ENCODE data around the gene SLC5A10. TPM values are rescaled to one million over a fixed set of nuclear protein-coding genes. Genes with fewer than 3 reads are reported as not detected.
"Not testable (repeated sequence)": the region's sequence is repeated elsewhere in the genome, so short reads cannot be mapped to it uniquely, and the experiment has no call there.

The SLC5A10 gene
- total and polyA plus RNA-seq, 7 experiments from 2014 or later, result 0.15 to 0.37 (median 0.17) TPM; not detected in 4

DNA sequence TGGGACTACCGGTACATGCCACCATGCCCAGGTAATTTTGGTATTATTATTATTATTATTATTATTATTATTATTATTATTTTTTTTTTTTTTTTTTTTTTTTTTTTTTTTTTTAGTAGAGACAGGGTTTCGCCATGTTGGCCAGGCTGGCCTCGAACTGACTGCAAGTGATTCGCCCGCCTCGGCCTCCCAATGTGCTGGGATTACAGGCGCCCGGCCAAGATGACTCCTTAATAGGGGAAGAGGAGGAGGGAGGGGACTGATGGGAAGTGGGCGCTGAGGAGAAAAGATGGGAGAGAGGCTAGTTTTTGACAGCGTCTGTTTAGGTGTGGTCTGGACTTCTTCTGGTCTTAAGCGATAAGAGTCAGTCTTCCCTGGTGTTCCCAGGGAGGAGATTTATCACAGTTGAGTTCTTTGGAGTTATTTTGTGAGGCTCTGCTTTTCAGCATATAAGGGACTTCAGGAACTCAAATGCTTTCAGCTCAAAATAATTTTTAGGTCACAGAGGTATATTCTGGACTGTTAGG lies 34.4 kb upstream of the SLC5A10 start:
- Histone ChIP-seq H3K4me1 (ENCODE audit: control insufficient read depth in 2 of 2, insufficient read depth in 2 of 2, low read length in 2 of 2) (peaks cover 3 to 26% of the 10 kb centered on the region in 2 donors), H3K9me3 (ENCODE audit: control insufficient read depth in 2 of 3, low read length in 3 of 3) (no peaks in the 10 kb centered on the region), H3K27me3 (ENCODE audit: control insufficient read depth in 2 of 2, insufficient read depth in 2 of 2, low read length in 2 of 2) (no peaks in the 10 kb centered on the region), H3K27ac (ENCODE audit: low read depth, low read length) (no peak overlapping the region), H3K4me3 (ENCODE audit: low read length) (no peak overlapping the region), H3K36me3 (ENCODE audit: control insufficient read depth in 2 of 3, insufficient read depth in 3 of 3, low read length in 3 of 3) (peaks cover 0 to 43% (median 5%) of the 10 kb centered on the region in 3 experiments)
- Mint-ChIP-seq H3K36me3 (peaks cover 5 to 50% (median 40%) of the 10 kb centered on the region in 5 donors), H3K27me3 (no peaks in the 10 kb centered on the region), H3K4me1 (peaks cover 21 to 60% (median 55%) of the 10 kb centered on the region in 7 donors), H3K27ac (peak overlapping the region in 3 of 9 donors; percentile 24 to 84 (median 73)), H3K9me3 (no peaks in the 10 kb centered on the region), H3K4me3 (no peak overlapping the region)
- POLR2A ChIA-PET, result interaction anchor here (0.6 kb wide), 1 partner anchor 99 kb away, joined by 3 read pairs; no protein-coding TSS in a partner anchor
- CTCF ChIA-PET, result no interaction called here
- ATAC-seq (no peak), DNase-seq (no peak)
- intact Hi-C loops (cut with micrococcal nuclease), result no loop called here

DNA sequence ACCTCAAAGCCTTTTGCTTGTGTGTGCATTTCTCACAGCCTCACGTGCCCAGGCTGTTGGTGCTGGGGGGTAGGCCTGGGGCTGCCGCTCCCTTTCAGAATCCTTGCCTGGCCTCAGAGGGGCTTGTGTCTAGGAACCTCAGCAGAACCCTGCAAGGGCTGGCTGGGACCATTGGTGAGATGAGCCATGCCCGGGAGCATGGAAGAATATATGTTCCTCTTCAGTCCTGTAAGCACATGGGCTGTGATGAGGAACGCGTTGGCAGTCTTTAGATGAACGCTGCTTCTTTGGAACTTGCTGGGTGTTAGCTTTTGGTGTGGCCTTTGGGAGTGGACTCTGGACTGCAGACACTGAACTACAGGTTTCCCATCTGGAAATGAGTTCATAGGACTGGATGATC lies 32.0 kb upstream of the SLC5A10 start:
- no peak overlapping the region for H3K27ac ChIP-seq (ENCODE audit: low read depth, low read length)
- H3K4me1 ChIP-seq (ENCODE audit: control insufficient read depth in 2 of 2, insufficient read depth in 2 of 2, low read length in 2 of 2), result peaks cover 3 to 40% of the 10 kb centered on the region in 2 donors
- intact Hi-C loops (cut with micrococcal nuclease), result loop anchor here (2.0 kb wide), 3 partner anchors 19 to 61 kb away; partner anchors contain the start of gene PRPSAP2 (in 1 of the 2)
- H3K4me3 Mint-ChIP-seq, result peak overlapping the region in 8 of 10 donors; percentile 15 to 74 (median 54)
- ATAC-seq (no peak), DNase-seq (no peak)
- no peaks in the 10 kb centered on the region for H3K27me3 Mint-ChIP-seq
- POLR2A ChIA-PET, result no interaction called here
- peaks cover 31 to 75% (median 69%) of the 10 kb centered on the region in 7 donors for H3K4me1 Mint-ChIP-seq
- H3K4me3 ChIP-seq (ENCODE audit: low read length), result no peak overlapping the region
- H3K27me3 ChIP-seq (ENCODE audit: control insufficient read depth in 2 of 2, insufficient read depth in 2 of 2, low read length in 2 of 2), result no peaks in the 10 kb centered on the region
- H3K36me3 Mint-ChIP-seq, result peaks cover 4 to 35% (median 34%) of the 10 kb centered on the region in 5 donors
- no peaks in the 10 kb centered on the region for H3K9me3 ChIP-seq (ENCODE audit: control insufficient read depth in 2 of 3, low read length in 3 of 3)
- no peaks in the 10 kb centered on the region for H3K9me3 Mint-ChIP-seq
- peaks cover 0 to 24% (median 5%) of the 10 kb centered on the region in 3 experiments for H3K36me3 ChIP-seq (ENCODE audit: control insufficient read depth in 2 of 3, insufficient read depth in 3 of 3, low read length in 3 of 3)
- H3K27ac Mint-ChIP-seq, result peak overlapping the region; percentile 43 to 91 (median 59)
- CTCF ChIA-PET, result no interaction called here

DNA sequence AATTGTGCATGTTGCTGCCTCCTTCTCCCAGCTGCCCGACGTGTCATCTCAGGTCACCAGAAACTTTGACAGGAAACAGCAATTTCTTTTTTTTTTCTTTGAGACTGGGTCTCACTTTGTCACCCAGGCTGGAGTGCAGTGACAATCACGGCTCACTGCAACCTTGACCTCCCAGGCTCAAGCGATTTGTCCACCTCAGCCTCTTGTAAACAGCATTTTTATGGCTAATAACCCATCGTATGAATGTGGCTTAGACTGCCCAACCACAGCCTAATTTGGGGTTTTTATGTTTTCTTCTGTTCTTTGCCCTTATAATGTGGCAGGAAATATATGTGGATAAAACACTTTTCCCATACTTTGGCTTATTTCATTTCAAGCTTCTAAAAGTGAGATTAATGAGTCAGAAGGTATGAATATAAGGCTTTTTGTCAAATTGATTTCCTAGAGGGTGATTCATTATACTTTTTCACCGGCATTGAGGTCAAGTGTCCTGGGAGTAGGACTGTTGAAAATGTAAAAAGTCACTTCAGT lies 31.0 kb upstream of the SLC5A10 start:
- Mint-ChIP-seq H3K4me1 (peaks cover 38 to 85% (median 72%) of the 10 kb centered on the region in 7 donors), H3K4me3 (peak overlapping the region; percentile 32 to 70 (median 58)), H3K27ac (peak overlapping the region; percentile 21 to 82 (median 53)), H3K27me3 (no peaks in the 10 kb centered on the region), H3K9me3 (no peaks in the 10 kb centered on the region), H3K36me3 (peaks cover 0 to 33% (median 32%) of the 10 kb centered on the region in 5 donors)
- DNase-seq, result peak in 5 of 9 donors; percentile 32 to 50 (median 37)
- ATAC-seq, result no peak
- ChIA-PET CTCF (no interaction called here), POLR2A (interaction anchor here (0.6 to 1.0 kb wide), 4 partner anchors 9 to 40 kb away, joined by 3 to 7 read pairs (median 4); no protein-coding TSS in a partner anchor)
- peaks cover 3 to 50% of the 10 kb centered on the region in 2 donors for H3K4me1 ChIP-seq (ENCODE audit: control insufficient read depth in 2 of 2, insufficient read depth in 2 of 2, low read length in 2 of 2)
- peaks cover 0 to 16% (median 5%) of the 10 kb centered on the region in 3 experiments for H3K36me3 ChIP-seq (ENCODE audit: control insufficient read depth in 2 of 3, insufficient read depth in 3 of 3, low read length in 3 of 3)
- intact Hi-C loops (cut with micrococcal nuclease), result loop anchor here (1.0 to 2.0 kb wide), 5 partner anchors 11 to 62 kb away; partner anchors contain the start of gene PRPSAP2 (in 1 of the 2)
- H3K27ac ChIP-seq (ENCODE audit: low read depth, low read length), result peak overlapping the region; percentile 44
- H3K4me3 ChIP-seq (ENCODE audit: low read length), result no peak overlapping the region
- no peaks in the 10 kb centered on the region for H3K27me3 ChIP-seq (ENCODE audit: control insufficient read depth in 2 of 2, insufficient read depth in 2 of 2, low read length in 2 of 2)
- no peaks in the 10 kb centered on the region for H3K9me3 ChIP-seq (ENCODE audit: control insufficient read depth in 2 of 3, low read length in 3 of 3)

DNA sequence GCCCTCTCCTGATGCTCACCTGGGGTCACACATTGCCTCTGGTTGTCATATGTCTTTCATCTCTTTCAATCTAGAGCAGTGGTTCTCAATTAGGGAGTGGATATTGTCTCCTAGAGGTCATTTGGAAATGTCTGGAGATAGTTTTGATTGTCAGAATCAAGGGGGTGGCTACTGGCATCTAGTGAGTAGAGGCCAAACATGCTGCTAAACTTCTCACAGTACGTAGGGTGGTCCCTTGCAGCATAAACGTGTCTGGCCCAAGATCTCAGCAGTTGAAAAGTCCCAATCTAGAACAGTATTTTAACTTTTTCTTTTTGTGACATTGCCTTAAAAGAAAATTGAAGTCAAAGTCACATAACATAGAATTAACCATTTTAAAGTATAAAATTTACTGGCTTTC lies 30.5 kb upstream of the SLC5A10 start:
- peak overlapping the region; percentile 44 for H3K27ac ChIP-seq (ENCODE audit: low read depth, low read length)
- no peaks in the 10 kb centered on the region for H3K9me3 ChIP-seq (ENCODE audit: control insufficient read depth in 2 of 3, low read length in 3 of 3)
- DNase-seq (no peak), ATAC-seq (no peak)
- CTCF ChIA-PET, result no interaction called here
- no peak overlapping the region for H3K4me3 ChIP-seq (ENCODE audit: low read length)
- H3K4me3 Mint-ChIP-seq, result peak overlapping the region; percentile 32 to 70 (median 58)
- no peaks in the 10 kb centered on the region for H3K27me3 ChIP-seq (ENCODE audit: control insufficient read depth in 2 of 2, insufficient read depth in 2 of 2, low read length in 2 of 2)
- peaks cover 0 to 30% (median 27%) of the 10 kb centered on the region in 5 donors for H3K36me3 Mint-ChIP-seq
- peaks cover 0 to 13% (median 5%) of the 10 kb centered on the region in 3 experiments for H3K36me3 ChIP-seq (ENCODE audit: control insufficient read depth in 2 of 3, insufficient read depth in 3 of 3, low read length in 3 of 3)
- peak overlapping the region; percentile 21 to 82 (median 60) for H3K27ac Mint-ChIP-seq
- peaks cover 4 to 53% of the 10 kb centered on the region in 2 donors for H3K4me1 ChIP-seq (ENCODE audit: control insufficient read depth in 2 of 2, insufficient read depth in 2 of 2, low read length in 2 of 2)
- POLR2A ChIA-PET, result interaction anchor here (1.0 kb wide), 2 partner anchors 20 to 39 kb away, joined by 4 to 7 read pairs; no protein-coding TSS in a partner anchor
- H3K4me1 Mint-ChIP-seq, result peaks cover 38 to 90% (median 74%) of the 10 kb centered on the region in 7 donors
- no peaks in the 10 kb centered on the region for H3K27me3 Mint-ChIP-seq
- no peaks in the 10 kb centered on the region for H3K9me3 Mint-ChIP-seq
- intact Hi-C loops (cut with micrococcal nuclease), result loop anchor here (1.0 to 2.0 kb wide), 5 partner anchors 11 to 63 kb away; partner anchors contain the start of gene PRPSAP2 (in 1 of the 2)

DNA sequence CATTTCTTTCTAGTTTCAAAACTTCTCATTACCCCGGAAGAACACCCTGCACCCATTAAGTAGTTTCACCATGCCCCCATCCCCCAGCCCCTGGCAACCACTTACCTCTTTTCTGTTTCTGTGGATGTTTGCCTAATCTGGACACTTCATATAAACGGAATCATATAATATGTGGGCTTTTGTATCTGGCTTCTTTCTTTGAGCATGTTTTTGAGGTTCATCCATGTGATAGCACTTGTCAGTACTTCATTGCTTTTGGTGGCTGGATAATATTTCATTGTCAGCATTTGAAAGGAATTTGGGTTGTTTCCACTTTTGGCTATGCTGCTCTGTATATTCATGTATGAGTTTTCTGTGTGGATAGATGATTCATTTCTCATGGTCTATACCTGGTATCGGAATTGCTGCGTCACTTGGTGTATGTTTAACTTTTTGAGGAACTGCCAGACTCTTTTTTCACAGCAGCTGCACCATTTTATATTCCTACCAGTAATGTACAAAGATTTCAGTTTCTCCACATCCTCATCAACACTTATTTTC lies 30.0 kb upstream of the SLC5A10 start:
- ATAC-seq, result no peak
- ChIA-PET POLR2A (interaction anchor here (0.8 kb wide), 1 partner anchor 24 kb away, joined by 3 read pairs; no protein-coding TSS in a partner anchor), CTCF (no interaction called here)
- peaks cover 0 to 10% (median 5%) of the 10 kb centered on the region in 3 experiments for H3K36me3 ChIP-seq (ENCODE audit: control insufficient read depth in 2 of 3, insufficient read depth in 3 of 3, low read length in 3 of 3)
- no peak overlapping the region for H3K4me3 ChIP-seq (ENCODE audit: low read length)
- intact Hi-C loops (cut with micrococcal nuclease), result loop anchor here (1.0 to 2.0 kb wide), 5 partner anchors 10 to 63 kb away; partner anchors contain the start of gene PRPSAP2 (in 1 of the 2)
- peak overlapping the region; percentile 20 to 70 (median 60) for H3K27ac Mint-ChIP-seq
- H3K36me3 Mint-ChIP-seq, result peaks cover 0 to 29% (median 27%) of the 10 kb centered on the region in 5 donors
- no peaks in the 10 kb centered on the region for H3K27me3 Mint-ChIP-seq
- DNase-seq, result no peak
- no peaks in the 10 kb centered on the region for H3K9me3 Mint-ChIP-seq
- no peak overlapping the region for H3K27ac ChIP-seq (ENCODE audit: low read depth, low read length)
- H3K4me3 Mint-ChIP-seq, result peak overlapping the region in 8 of 10 donors; percentile 13 to 63 (median 50)
- peaks cover 9 to 58% of the 10 kb centered on the region in 2 donors for H3K4me1 ChIP-seq (ENCODE audit: control insufficient read depth in 2 of 2, insufficient read depth in 2 of 2, low read length in 2 of 2)
- no peaks in the 10 kb centered on the region for H3K9me3 ChIP-seq (ENCODE audit: control insufficient read depth in 2 of 3, low read length in 3 of 3)
- peaks cover 34 to 90% (median 74%) of the 10 kb centered on the region in 7 donors for H3K4me1 Mint-ChIP-seq
- no peaks in the 10 kb centered on the region for H3K27me3 ChIP-seq (ENCODE audit: control insufficient read depth in 2 of 2, insufficient read depth in 2 of 2, low read length in 2 of 2)

DNA sequence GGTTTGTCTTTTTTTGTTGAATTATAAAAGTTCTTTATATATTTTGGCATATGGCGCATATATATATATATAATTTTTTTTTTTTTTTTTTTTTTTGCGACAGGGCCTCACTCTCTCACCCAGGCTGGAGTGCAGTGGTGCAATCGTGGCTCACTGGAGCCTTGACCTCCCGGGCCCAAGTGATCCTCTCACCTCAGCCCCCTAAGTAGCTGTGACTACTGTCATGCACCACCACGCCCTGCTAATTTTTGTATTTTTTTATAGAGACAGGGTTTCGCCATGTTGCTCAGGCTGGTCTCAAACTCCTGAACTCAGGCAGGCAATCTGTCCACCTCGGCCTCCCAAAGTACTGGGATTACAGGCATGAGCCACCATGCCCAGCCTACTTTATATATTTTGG lies 29.4 kb upstream of the SLC5A10 start:
- H3K4me1 ChIP-seq (ENCODE audit: control insufficient read depth in 2 of 2, insufficient read depth in 2 of 2, low read length in 2 of 2), result peaks cover 9 to 59% of the 10 kb centered on the region in 2 donors
- H3K9me3 Mint-ChIP-seq; CTCF ChIA-PET; ATAC-seq; H3K9me3 ChIP-seq (ENCODE audit: control insufficient read depth in 2 of 3, low read length in 3 of 3); intact Hi-C loops (cut with micrococcal nuclease); H3K4me3 ChIP-seq (ENCODE audit: low read length); H3K27ac ChIP-seq (ENCODE audit: low read depth, low read length); H3K27me3 ChIP-seq (ENCODE audit: control insufficient read depth in 2 of 2, insufficient read depth in 2 of 2, low read length in 2 of 2); H3K27me3 Mint-ChIP-seq; DNase-seq: not testable (repeated sequence)
- H3K36me3 Mint-ChIP-seq, result peaks cover 0 to 29% (median 22%) of the 10 kb centered on the region in 5 donors
- H3K4me3 Mint-ChIP-seq, result peak overlapping the region in 3 of 10 donors; percentile 18 to 60 (median 32)
- peaks cover 32 to 92% (median 75%) of the 10 kb centered on the region in 7 donors for H3K4me1 Mint-ChIP-seq
- H3K27ac Mint-ChIP-seq, result peak overlapping the region in 2 of 9 donors; percentile 28 to 69
- POLR2A ChIA-PET, result interaction anchor here (0.8 kb wide), 1 partner anchor 25 kb away, joined by 3 read pairs; no protein-coding TSS in a partner anchor
- peaks cover 0 to 11% (median 9%) of the 10 kb centered on the region in 3 experiments for H3K36me3 ChIP-seq (ENCODE audit: control insufficient read depth in 2 of 3, insufficient read depth in 3 of 3, low read length in 3 of 3)
